Tibial artery (tissue), 4 donors: ENCODE data around the gene TIMELESS.

ENCODE experiments used
- DNase-seq, 2 donors: peaks; one replicate each; pipeline ENCODE4 v3.0.0-alpha.2; 2019
- H3K27ac ChIP-seq, 2 donors: fragments of 200-600 bp; sonication (generic) in 1 of 2; 1 replicate in 1 of 2; 2 replicates in 1 of 2; pipeline ENCODE4 v1.5.1; 2018 to 2019; ENCODE audit warnings: mild to moderate bottlenecking in 1 of 2
- H3K27me3 ChIP-seq, 2 donors: fragments of 200-600 bp; sonication (generic) in 1 of 2; one replicate each; pipeline versions ENCODE4 v1.5.1 to v1.6.0; 2016 to 2019
- H3K36me3 ChIP-seq, 3 donors: fragments of 200-600 bp; sonication (generic) in 2 of 3; one replicate each; pipeline ENCODE4 v1.5.1; 2016 to 2019; ENCODE audit warnings: mild to moderate bottlenecking in 2 of 3
- H3K4me1 ChIP-seq, 4 donors: fragments of 200-600 bp; sonication (generic) in 2 of 4; 1 replicate in 3 of 4; 2 replicates in 1 of 4; pipeline ENCODE4 v1.5.1; 2016 to 2019
- H3K4me3 ChIP-seq, 2 donors: fragments of 200-600 bp; sonication (generic) in 1 of 2; 1 replicate in 1 of 2; 2 replicates in 1 of 2; pipeline ENCODE4 v1.5.1; 2018 to 2019; ENCODE audit warnings: mild to moderate bottlenecking in 2 of 2
- H3K9me3 ChIP-seq, 3 donors: fragments of 200-600 bp; sonication (generic) in 1 of 3; one replicate each; pipeline ENCODE4 v1.5.1; 2016 to 2019
- CTCF ChIP-seq, 2 experiments: fragments of 200-600 bp in 1 of 2; fragments of 450-650 bp in 1 of 2; IDR thresholded peaks; one replicate each; pipeline ENCODE4 v1.5.1; 2017 to 2019; ENCODE audit warnings: antibody characterized with exemption in 2 of 2, mild to moderate bottlenecking in 1 of 2, moderate library complexity in 1 of 2
- intact Hi-C: fragments of 100-400 bp; cut with DNase I; formaldehyde crosslinking; loops from one replicate; pipeline ENCODE4 v1.15.0; 2023; ENCODE audit warnings: low total_unique reads

TIMELESS gene

GRCh38 chr12:56398324-56398723, 50.9 kb downstream of the TIMELESS start:
- H3K9me3 ChIP-seq = peaks cover 0 to 12% (median 5%) of the 10 kb centered on the region in 3 donors
- no peaks in the 10 kb centered on the region for H3K27me3 ChIP-seq
- no peaks in the 10 kb centered on the region for H3K4me1 ChIP-seq
- no peaks in the 10 kb centered on the region for H3K36me3 ChIP-seq
- intact Hi-C loops = no loop called here
- no peak for TF ChIP-seq CTCF (IDR thresholded peaks at IDR 0.05)
- H3K27ac ChIP-seq = no peak overlapping the region
- no peak for DNase-seq
- no peak overlapping the region for H3K4me3 ChIP-seq

- Histone ChIP-seq H3K27me3 (no peaks in the 10 kb centered on the region), H3K36me3 (no peaks in the 10 kb centered on the region), H3K9me3 (no peaks in the 10 kb centered on the region), H3K4me1 (no peaks in the 10 kb centered on the region), H3K4me3 (no peak overlapping the region), H3K27ac (no peak overlapping the region)
- no peak for TF ChIP-seq CTCF (IDR thresholded peaks at IDR 0.05)
- intact Hi-C loops = no loop called here
- DNase-seq = no peak
These were observed 56.9 kb downstream of the TIMELESS start for GRCh38 chr12:56392331-56392730.

- intact Hi-C loops = no loop called here
- no peaks in the 10 kb centered on the region for H3K36me3 ChIP-seq
- H3K4me1 ChIP-seq = no peaks in the 10 kb centered on the region
- H3K4me3 ChIP-seq = no peak overlapping the region
- no peaks in the 10 kb centered on the region for H3K27me3 ChIP-seq
- H3K27ac ChIP-seq = no peak overlapping the region
- H3K9me3 ChIP-seq = no peaks in the 10 kb centered on the region
- DNase-seq = no peak
- no peak for TF ChIP-seq CTCF (IDR thresholded peaks at IDR 0.05)
These were observed 57.5 kb downstream of the TIMELESS start for GRCh38 chr12:56391721-56392120.

- Histone ChIP-seq H3K36me3 (no peaks in the 10 kb centered on the region), H3K4me3 (no peak overlapping the region), H3K9me3 (no peaks in the 10 kb centered on the region), H3K27ac (no peak overlapping the region), H3K4me1 (no peaks in the 10 kb centered on the region), H3K27me3 (no peaks in the 10 kb centered on the region)
- TF ChIP-seq CTCF (IDR thresholded peaks at IDR 0.05) = no peak
- intact Hi-C loops = no loop called here
- DNase-seq = no peak
These were observed 59.8 kb downstream of the TIMELESS start for GRCh38 chr12:56389412-56389811.

GRCh38 chr12:56387152-56387736, 62.0 kb downstream of the TIMELESS start:
- Histone ChIP-seq H3K27me3 (no peaks in the 10 kb centered on the region), H3K9me3 (no peaks in the 10 kb centered on the region), H3K4me3 (no peak overlapping the region), H3K4me1 (no peaks in the 10 kb centered on the region), H3K36me3 (no peaks in the 10 kb centered on the region), H3K27ac (no peak overlapping the region)
- intact Hi-C loops = no loop called here
- TF ChIP-seq CTCF (IDR thresholded peaks at IDR 0.05) = no peak
- DNase-seq = no peak

GRCh38 chr12:56385873-56386272, 63.4 kb downstream of the TIMELESS start:
- Histone ChIP-seq H3K9me3 (no peaks in the 10 kb centered on the region), H3K27ac (no peak overlapping the region), H3K4me3 (no peak overlapping the region), H3K36me3 (no peaks in the 10 kb centered on the region), H3K4me1 (no peaks in the 10 kb centered on the region), H3K27me3 (no peaks in the 10 kb centered on the region)
- no peak for DNase-seq
- intact Hi-C loops = no loop called here
- TF ChIP-seq CTCF (IDR thresholded peaks at IDR 0.05) = no peak
